ENCODE data around the gene TMEM39B. TPM values are rescaled to one million over a fixed set of nuclear protein-coding genes. Genes with fewer than 3 reads are reported as not detected.
"Not testable (repeated sequence)": the region's sequence is repeated elsewhere in the genome, so short reads cannot be mapped to it uniquely, and the experiment has no call there.

TMEM39B gene
- total and polyA plus RNA-seq, 2 of the 4 experiments (the other 2 are of a cell fraction) = 6.5 to 28.7 TPM

GRCh38 chr1:32065613-32066488, 6.9 kb upstream of the TMEM39B start:
- H3K27me3 ChIP-seq (ENCODE audit: control insufficient read depth, insufficient read depth, low read length); H3K27ac ChIP-seq (ENCODE audit: insufficient read depth, low read length); POLR2A ChIA-PET (ENCODE audit: unreplicated experiment); H4K91ac ChIP-seq (ENCODE audit: insufficient read depth, low read depth, low read length); H4K8ac ChIP-seq (ENCODE audit: low read depth in 2 of 2, low read length in 2 of 2); H4K5ac ChIP-seq (ENCODE audit: low read depth, low read length); H3K9me3 ChIP-seq (ENCODE audit: control insufficient read depth, insufficient read depth, low read length); H3K4me2 ChIP-seq (ENCODE audit: low read depth, low read length); H2BK15ac ChIP-seq (ENCODE audit: low read depth, low read length); H3K56ac ChIP-seq (ENCODE audit: extremely low read depth, insufficient read depth, low read length); in situ Hi-C loops (cut with MboI; ENCODE audit: low sequenced_read_pairs); H2AFZ ChIP-seq (replicated peaks; ENCODE audit: low read length, poor library complexity); DNase-seq; H3K4ac ChIP-seq (ENCODE audit: low read depth, low read length); H3K4me3 ChIP-seq (ENCODE audit: insufficient read depth, low read depth, low read length); H3K14ac ChIP-seq (replicated peaks; ENCODE audit: low read depth, low read length); ATAC-seq (ENCODE audit: low read depth); CTCF ChIA-PET; H3K23ac ChIP-seq (ENCODE audit: low read depth, low read length); H2BK5ac ChIP-seq (ENCODE audit: low read depth, low read length, poor library complexity, severe bottlenecking); H2BK120ac ChIP-seq (ENCODE audit: low read depth, low read length); H3K18ac ChIP-seq (ENCODE audit: low read depth, low read length); H2AK5ac ChIP-seq (ENCODE audit: low read depth, low read length); H3K9ac ChIP-seq (ENCODE audit: low read depth, low read length); H2BK20ac ChIP-seq (ENCODE audit: low read depth, low read length); BruUV-seq (replicated peaks); dilution Hi-C loops (cut with HindIII; ENCODE audit: low sequenced_read_pairs, unreplicated experiment); H2AK9ac ChIP-seq (replicated peaks; ENCODE audit: low read depth, low read length, poor library complexity): not testable (repeated sequence)
- 96% methylated on average over 8 of the region's 21 CpGs; no CpG with 5 or more reads in 1 of the 2 experiments for whole genome bisulfite sequencing, 2 experiments (ENCODE audit: extremely low coverage in 2 of 2, insufficient read length in 1 of 2)
- intact Hi-C loops (cut with micrococcal nuclease) = loop anchor here (10.0 kb wide), 1 partner anchor 271 kb away; no protein-coding TSS in a partner anchor
- peaks cover 18% of the 10 kb centered on the region for H3K4me1 ChIP-seq (ENCODE audit: control insufficient read depth, insufficient read depth, low read length)
- H3K79me1 ChIP-seq (ENCODE audit: low read depth in 1 of 2, low read length in 2 of 2) = peaks cover 0 to 45% of the 10 kb centered on the region in 2 experiments; a peak in 3 of 4 replicates
- H3K9me1 ChIP-seq (ENCODE audit: insufficient read depth, low read length) = peaks cover 14% of the 10 kb centered on the region
- H4K20me1 ChIP-seq (ENCODE audit: insufficient read depth, low read length) = peaks cover 21% of the 10 kb centered on the region
- H3K36me3 ChIP-seq (ENCODE audit: control insufficient read depth, insufficient read depth, low read length) = peaks cover 14% of the 10 kb centered on the region

All from IMR-90 (cell line).